T-helper 2 cell (primary cell): ENCODE measurements around the gene CENATAC.
A peak's percentile ranks its signal among the peaks of the same experiment; 100 is the strongest.
"Not testable (repeated sequence)": the region's sequence is repeated elsewhere in the genome, so short reads cannot be mapped to it uniquely, and the experiment has no call there.

Experiments used
- DNase-seq, 5 experiments: peaks; one replicate each; pipeline versions ENCODE4 v3.0.0 to v3.0.0-alpha.2; 2012 to 2022

Gene CENATAC

GRCh38 chr11:119027561-119028345 is 29.8 kb downstream of the CENATAC start:
- DNase-seq, result no peak

GRCh38 chr11:119028346-119029068 is 30.6 kb downstream of the CENATAC start:
- no peak for DNase-seq

GRCh38 chr11:119029069-119029339 is 31.1 kb downstream of the CENATAC start:
- no peak for DNase-seq

- DNase-seq, result peak in 2 of 5 experiments; percentile 35 to 47
Observed at GRCh38 chr11:119029340-119030028, 31.5 kb downstream of the CENATAC start.

GRCh38 chr11:119030029-119030328 is 32.0 kb downstream of the CENATAC start:
- DNase-seq, result no peak

GRCh38 chr11:119030329-119031047 is 32.5 kb downstream of the CENATAC start, which contains the start of gene SLC37A4:
Gene SLC37A4, minus strand, starts transcription at chr11:119030877.
- DNase-seq, result peak; percentile 94 to 99 (median 99)

- no peak for DNase-seq
Observed at GRCh38 chr11:119031912-119032280, 34.0 kb downstream of the CENATAC start.

- not testable (repeated sequence) for DNase-seq
Observed at GRCh38 chr11:119033421-119033820, 35.5 kb downstream of the CENATAC start.

- no peak for DNase-seq
Observed at GRCh38 chr11:119034813-119035212, 36.9 kb downstream of the CENATAC start.

- no peak for DNase-seq
Observed at GRCh38 chr11:119038884-119039283, 40.9 kb downstream of the CENATAC start.

GRCh38 chr11:119039471-119039870 is 41.5 kb downstream of the CENATAC start:
- DNase-seq, result not testable (repeated sequence)

GRCh38 chr11:119041821-119042514 is 44.0 kb downstream of the CENATAC start:
- no peak for DNase-seq

GRCh38 chr11:119042927-119043326 is 45.0 kb downstream of the CENATAC start:
- DNase-seq, result no peak

- DNase-seq, result no peak
Observed at GRCh38 chr11:119044708-119045107, 46.8 kb downstream of the CENATAC start.

GRCh38 chr11:119046489-119046888 is 48.6 kb downstream of the CENATAC start:
- no peak for DNase-seq

GRCh38 chr11:119047205-119047604 is 49.3 kb downstream of the CENATAC start:
- DNase-seq, result no peak

GRCh38 chr11:119048644-119049043 is 50.7 kb downstream of the CENATAC start:
- no peak for DNase-seq

- DNase-seq, result no peak
Observed at GRCh38 chr11:119049081-119049480, 51.1 kb downstream of the CENATAC start.

GRCh38 chr11:119051440-119052162 is 53.7 kb downstream of the CENATAC start:
- peak in 3 of 5 experiments; percentile 20 to 35 (median 21) for DNase-seq

- DNase-seq, result no peak
Observed at GRCh38 chr11:119052163-119052814, 54.4 kb downstream of the CENATAC start.

- DNase-seq, result no peak
Observed at GRCh38 chr11:119054418-119054817, 56.5 kb downstream of the CENATAC start.
